ENCODE results near the gene KCNN3.

Gene KCNN3

GRCh38 chr1:154769193-154769895 is 100.7 kb downstream of the KCNN3 start:
- no peak for DNase-seq

- DNase-seq = no peak
Observed at GRCh38 chr1:154768456-154769125, 101.5 kb downstream of the KCNN3 start.

GRCh38 chr1:154767315-154768240 is 102.5 kb downstream of the KCNN3 start:
- DNase-seq = no peak

GRCh38 chr1:154765970-154766369 is 104.1 kb downstream of the KCNN3 start:
- DNase-seq = no peak

GRCh38 chr1:154764773-154765172 is 105.3 kb downstream of the KCNN3 start:
- DNase-seq = no peak

- no peak for DNase-seq
Observed at GRCh38 chr1:154764181-154764580, 105.9 kb downstream of the KCNN3 start.

GRCh38 chr1:154760469-154760933 is 109.6 kb downstream of the KCNN3 start:
- DNase-seq = peak; percentile 90

- no peak for DNase-seq
Observed at GRCh38 chr1:154759793-154760192, 110.3 kb downstream of the KCNN3 start.

- peak; percentile 66 for DNase-seq
Observed at GRCh38 chr1:154759196-154759595, 110.9 kb downstream of the KCNN3 start.

GRCh38 chr1:154758346-154758745 is 111.7 kb downstream of the KCNN3 start:
- no peak for DNase-seq

- DNase-seq = no peak
Observed at GRCh38 chr1:154756793-154757548, 113.1 kb downstream of the KCNN3 start.

GRCh38 chr1:154755858-154756730 is 114.0 kb downstream of the KCNN3 start:
- DNase-seq = no peak

GRCh38 chr1:154753426-154753825 is 116.7 kb downstream of the KCNN3 start:
- DNase-seq = no peak

GRCh38 chr1:154752273-154753030 is 117.6 kb downstream of the KCNN3 start:
- DNase-seq = no peak

- no peak for DNase-seq
Observed at GRCh38 chr1:154751690-154752089, 118.4 kb downstream of the KCNN3 start.

GRCh38 chr1:154750681-154751665 is 119.1 kb downstream of the KCNN3 start:
- DNase-seq = no peak

- peak; percentile 41 for DNase-seq
Observed at GRCh38 chr1:154749078-154749760, 120.9 kb downstream of the KCNN3 start.

GRCh38 chr1:154748405-154748775 is 121.7 kb downstream of the KCNN3 start:
- DNase-seq = no peak

Measured in stimulated activated CD4-positive, alpha-beta T cell treated with anti-CD3 and anti-CD28 coated beads, Interleukin-12 subunit alpha, Interleukin-12 subunit beta, amount 100 ng/mL, for 4 hours (primary cell).